ENCODE measurements around the gene SH3RF3. TPM values are rescaled to one million over a fixed set of nuclear protein-coding genes. Genes with fewer than 3 reads are reported as not detected.

Gene SH3RF3
- total RNA-seq, 1 experiment from 2014 or later = 0.98 TPM

GRCh38 chr2:109244750-109245382 is 115.9 kb downstream of the SH3RF3 start:
- BruUV-seq (replicated peaks) = no TSS peak
- H3K4me1 Mint-ChIP-seq (ENCODE audit: low read depth, unreplicated experiment) = peaks cover 8% of the 10 kb centered on the region
- Histone ChIP-seq H3K9me3 (no peaks in the 10 kb centered on the region), H3K4me3 (ENCODE audit: low read depth, low read length) (no peak overlapping the region), H3K36me3 (ENCODE audit: control insufficient read depth, insufficient read depth, low read length) (no peaks in the 10 kb centered on the region), H3K27me3 (replicated peaks; ENCODE audit: control insufficient read depth, insufficient read depth, low read length) (no peaks in the 10 kb centered on the region), H3K4me1 (no peaks in the 10 kb centered on the region)
- no peak overlapping the region for H3K4me3 Mint-ChIP-seq (ENCODE audit: unreplicated experiment)
- H3K27me3 Mint-ChIP-seq (ENCODE audit: insufficient read depth, unreplicated experiment) = peaks cover 13% of the 10 kb centered on the region
- CTCF ChIA-PET = interaction anchor here (1.2 kb wide), 1 partner anchor 265 kb away, joined by 3 read pairs; no protein-coding TSS in a partner anchor
- no peak for DNase-seq
- H3K27ac Mint-ChIP-seq (ENCODE audit: unreplicated experiment) = no peak overlapping the region
- H3K9me3 Mint-ChIP-seq (ENCODE audit: unreplicated experiment) = no peaks in the 10 kb centered on the region
- H3K36me3 Mint-ChIP-seq (ENCODE audit: insufficient read depth, unreplicated experiment) = no peaks in the 10 kb centered on the region
- intact Hi-C loops (cut with micrococcal nuclease; ENCODE audit: unreplicated experiment) = no loop called here
- POLR2A ChIA-PET = no interaction called here
- TF ChIP-seq CTCF (IDR thresholded peaks at IDR 0.05; ENCODE audit: insufficient read depth in 1 of 2, low read depth in 1 of 2, low read length in 1 of 2, severe bottlenecking in 1 of 2, unreplicated experiment in 1 of 2) = no peak

GRCh38 chr2:109246176-109246575 is 117.2 kb downstream of the SH3RF3 start:
- Mint-ChIP-seq H3K4me1 (ENCODE audit: low read depth, unreplicated experiment) (peaks cover 8% of the 10 kb centered on the region), H3K27me3 (ENCODE audit: insufficient read depth, unreplicated experiment) (peaks cover 10% of the 10 kb centered on the region), H3K36me3 (ENCODE audit: insufficient read depth, unreplicated experiment) (no peaks in the 10 kb centered on the region), H3K4me3 (ENCODE audit: unreplicated experiment) (no peak overlapping the region), H3K27ac (ENCODE audit: unreplicated experiment) (no peak overlapping the region), H3K9me3 (ENCODE audit: unreplicated experiment) (no peaks in the 10 kb centered on the region)
- Histone ChIP-seq H3K4me3 (ENCODE audit: low read depth, low read length) (no peak overlapping the region), H3K27me3 (replicated peaks; ENCODE audit: control insufficient read depth, insufficient read depth, low read length) (no peaks in the 10 kb centered on the region), H3K4me1 (no peaks in the 10 kb centered on the region), H3K9me3 (no peaks in the 10 kb centered on the region), H3K36me3 (ENCODE audit: control insufficient read depth, insufficient read depth, low read length) (no peaks in the 10 kb centered on the region)
- BruUV-seq (replicated peaks) = no TSS peak
- intact Hi-C loops (cut with micrococcal nuclease; ENCODE audit: unreplicated experiment) = no loop called here
- no peak for TF ChIP-seq CTCF (IDR thresholded peaks at IDR 0.05; ENCODE audit: insufficient read depth in 1 of 2, low read depth in 1 of 2, low read length in 1 of 2, severe bottlenecking in 1 of 2, unreplicated experiment in 1 of 2)
- CTCF ChIA-PET = no interaction called here
- POLR2A ChIA-PET = no interaction called here
- no peak for DNase-seq

GRCh38 chr2:109246616-109247015 is 117.6 kb downstream of the SH3RF3 start:
- Mint-ChIP-seq H3K27ac (ENCODE audit: unreplicated experiment) (no peak overlapping the region), H3K27me3 (ENCODE audit: insufficient read depth, unreplicated experiment) (peaks cover 10% of the 10 kb centered on the region), H3K4me1 (ENCODE audit: low read depth, unreplicated experiment) (peaks cover 8% of the 10 kb centered on the region), H3K9me3 (ENCODE audit: unreplicated experiment) (no peaks in the 10 kb centered on the region), H3K4me3 (ENCODE audit: unreplicated experiment) (no peak overlapping the region), H3K36me3 (ENCODE audit: insufficient read depth, unreplicated experiment) (no peaks in the 10 kb centered on the region)
- DNase-seq = no peak
- no peaks in the 10 kb centered on the region for H3K4me1 ChIP-seq
- ChIA-PET POLR2A (no interaction called here), CTCF (no interaction called here)
- H3K27me3 ChIP-seq (replicated peaks; ENCODE audit: control insufficient read depth, insufficient read depth, low read length) = no peaks in the 10 kb centered on the region
- no peak for TF ChIP-seq CTCF (IDR thresholded peaks at IDR 0.05; ENCODE audit: insufficient read depth in 1 of 2, low read depth in 1 of 2, low read length in 1 of 2, severe bottlenecking in 1 of 2, unreplicated experiment in 1 of 2)
- intact Hi-C loops (cut with micrococcal nuclease; ENCODE audit: unreplicated experiment) = no loop called here
- BruUV-seq (replicated peaks) = no TSS peak
- no peak overlapping the region for H3K4me3 ChIP-seq (ENCODE audit: low read depth, low read length)
- no peaks in the 10 kb centered on the region for H3K36me3 ChIP-seq (ENCODE audit: control insufficient read depth, insufficient read depth, low read length)
- no peaks in the 10 kb centered on the region for H3K9me3 ChIP-seq

Measured in Caco-2 (cell line).